SIG-M5 treated with dmso at 0.1 percent for 504 hours (cell line): ENCODE measurements around the gene FBXL7.
"Not testable (repeated sequence)": the region's sequence is repeated elsewhere in the genome, so short reads cannot be mapped to it uniquely, and the experiment has no call there.

Experiments
- DNase-seq: peaks from one replicate; lab custom pipeline; 2025; ENCODE audit not compliant: unreplicated experiment; lab: John Stamatoyannopoulos, UW

Gene FBXL7

DNA sequence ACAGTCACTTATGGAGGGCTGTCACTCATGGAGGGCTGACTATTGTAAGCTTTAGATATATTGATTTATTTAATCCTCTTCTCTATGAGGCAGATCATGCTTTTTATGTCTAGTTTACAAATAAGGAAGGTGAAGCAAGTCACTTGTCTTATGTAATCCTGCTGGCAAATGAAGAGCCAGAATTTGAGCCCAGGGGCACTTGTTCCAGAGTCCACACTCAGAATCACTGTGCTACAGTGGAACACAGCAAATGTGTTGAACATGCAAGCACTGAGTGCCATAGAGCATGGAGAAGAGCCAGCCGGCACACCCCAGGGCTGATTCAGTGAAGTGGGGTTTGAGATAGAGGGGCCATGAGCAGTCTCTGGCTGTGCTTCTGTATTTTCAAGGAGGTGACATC lies 353.0 kb downstream of the FBXL7 start:
- DNase-seq, result no peak

DNA sequence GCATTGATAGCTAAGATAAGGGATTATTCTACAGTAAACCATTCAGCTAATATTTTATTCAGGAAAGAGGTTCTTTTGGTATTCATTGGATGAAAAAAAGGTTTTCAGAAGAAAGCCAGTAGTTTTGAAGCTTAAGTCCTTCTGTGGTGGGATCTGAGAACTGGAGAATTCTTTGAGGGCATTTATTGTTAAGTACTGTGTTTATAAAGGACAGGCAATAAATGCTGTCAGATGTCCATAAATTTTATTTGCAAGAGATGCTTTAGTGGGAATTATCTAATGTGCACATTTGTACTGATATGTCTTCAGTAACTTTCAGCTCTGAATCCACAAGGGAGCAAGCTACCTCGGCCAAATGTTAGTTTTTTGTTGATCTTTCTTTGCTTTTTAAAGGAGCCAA lies 358.3 kb downstream of the FBXL7 start:
- no peak for DNase-seq

DNA sequence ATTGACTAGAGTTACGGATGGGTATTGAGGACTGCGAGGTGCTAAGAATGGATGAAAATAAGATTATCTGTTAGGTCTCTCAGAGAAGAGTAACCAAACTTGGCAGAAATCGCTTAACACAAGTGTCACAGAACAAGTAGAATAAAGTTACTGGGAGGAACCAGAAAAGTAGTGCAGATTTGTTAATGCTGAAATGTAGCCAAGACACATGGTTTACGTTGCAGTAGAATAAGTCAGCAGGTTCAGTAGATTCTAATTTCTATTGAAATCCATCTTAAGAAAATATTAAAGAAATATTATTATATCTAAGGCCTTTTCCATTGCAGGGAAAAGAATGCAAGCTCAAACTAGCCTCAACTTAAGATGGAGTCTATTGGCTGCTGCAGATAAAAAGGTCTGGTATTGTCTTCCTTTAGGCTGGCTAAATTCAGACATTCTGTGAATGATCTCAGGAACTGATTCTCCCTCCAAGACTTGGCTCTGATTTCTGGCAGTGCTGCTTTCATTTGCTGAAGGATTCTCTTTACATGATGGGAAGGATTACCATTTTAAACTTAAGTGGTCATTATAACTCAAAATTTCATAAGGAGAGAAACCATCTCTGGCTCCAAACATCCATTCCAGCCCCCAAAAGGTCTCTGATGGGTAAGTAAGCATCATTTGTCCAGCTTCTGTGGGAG lies 364.7 kb downstream of the FBXL7 start:
- no peak for DNase-seq

DNA sequence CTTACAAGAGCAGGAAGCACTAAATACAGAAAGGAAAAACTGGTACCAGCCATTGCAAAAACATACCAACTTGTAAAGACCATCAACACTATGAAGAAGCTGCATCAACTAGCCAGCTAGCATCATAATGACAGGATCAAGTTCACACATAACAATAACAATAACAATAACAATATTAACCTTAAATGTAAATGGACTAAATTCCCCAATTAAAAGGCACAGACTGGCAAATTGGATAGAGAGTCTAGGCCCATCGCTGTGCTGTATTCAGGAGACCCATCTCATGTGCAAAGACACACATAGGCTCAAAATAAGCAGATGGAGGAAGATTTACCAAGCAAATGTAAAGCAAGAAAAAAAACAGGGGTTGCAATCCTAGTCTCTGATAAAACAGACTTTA lies 372.3 kb downstream of the FBXL7 start:
- not testable (repeated sequence) for DNase-seq

DNA sequence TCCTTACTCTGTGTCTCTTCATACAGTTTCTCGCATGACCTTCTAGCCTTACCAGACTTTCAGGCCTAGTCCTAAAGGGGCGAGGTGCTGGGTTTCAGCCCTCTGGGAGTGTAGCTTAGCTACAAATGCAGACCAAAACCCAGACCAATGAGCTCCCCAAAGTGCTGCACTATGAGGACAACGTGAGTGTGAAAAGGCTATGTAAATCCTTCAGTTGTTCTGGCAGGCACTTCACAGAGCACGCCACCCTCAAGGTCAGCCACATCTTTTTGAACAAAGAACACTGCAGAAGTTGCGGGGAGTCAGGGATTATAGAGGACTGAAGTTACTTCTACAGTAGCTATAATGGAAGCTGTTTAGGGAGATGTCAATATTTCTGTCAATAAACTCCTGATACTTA lies 377.9 kb downstream of the FBXL7 start:
- DNase-seq, result no peak

DNA sequence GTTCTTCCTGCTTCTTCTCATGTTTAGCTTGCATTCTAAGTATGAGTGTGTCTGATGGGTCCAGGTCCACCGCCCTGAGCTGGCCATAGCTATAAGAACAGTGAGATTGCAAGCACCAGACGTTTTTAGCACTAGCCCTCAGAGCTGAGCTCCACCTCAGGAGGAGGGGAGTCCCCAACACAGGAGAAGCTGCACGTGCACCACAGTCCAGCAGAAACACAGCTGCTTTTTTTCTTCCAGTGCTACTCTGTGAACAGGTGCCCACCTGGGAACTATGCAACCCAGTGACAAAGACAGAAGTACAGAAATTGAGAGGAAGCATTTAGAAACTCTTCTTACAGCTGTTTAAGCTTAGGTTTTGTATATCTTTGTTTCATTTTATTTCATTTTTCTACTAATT lies 380.2 kb downstream of the FBXL7 start:
- DNase-seq, result no peak

DNA sequence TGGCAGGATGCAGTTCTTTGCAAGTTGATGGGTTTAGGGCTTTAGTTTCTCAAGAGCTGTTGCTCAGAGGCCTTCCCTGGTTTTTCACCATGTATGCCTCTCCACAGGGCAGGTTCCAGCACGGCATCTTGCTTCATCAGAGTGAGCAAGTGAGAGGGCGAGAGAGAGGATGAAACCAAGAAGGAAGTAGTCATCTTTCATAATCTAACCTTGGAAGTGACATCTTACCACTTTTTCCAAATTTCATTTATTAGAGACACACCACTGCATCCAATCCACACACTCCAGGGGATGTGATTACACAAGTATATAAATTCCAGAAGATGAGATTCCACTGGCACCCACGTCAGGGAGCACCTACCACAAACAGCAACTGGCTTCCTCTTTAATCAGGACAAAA lies 385.2 kb downstream of the FBXL7 start:
- DNase-seq, result no peak

DNA sequence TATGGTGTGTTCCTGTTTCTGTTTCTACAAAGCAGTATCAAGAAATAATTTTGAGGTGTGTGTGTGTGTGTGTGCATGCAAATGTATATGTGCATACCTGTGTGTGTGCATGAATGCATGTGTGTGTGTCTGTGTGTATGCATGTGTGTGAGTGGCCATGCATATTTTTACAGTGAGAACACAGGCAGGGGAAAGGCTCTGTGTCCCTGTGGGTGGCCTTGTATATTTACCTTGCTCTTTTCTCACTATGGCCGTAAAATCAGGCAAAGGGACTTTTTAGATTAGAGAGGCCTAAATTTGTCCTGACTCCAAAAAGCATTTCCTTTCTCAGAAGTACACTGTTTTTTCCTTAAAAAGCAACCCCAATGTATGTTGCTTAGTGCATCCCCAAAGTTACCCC lies 386.2 kb downstream of the FBXL7 start:
- no peak for DNase-seq

DNA sequence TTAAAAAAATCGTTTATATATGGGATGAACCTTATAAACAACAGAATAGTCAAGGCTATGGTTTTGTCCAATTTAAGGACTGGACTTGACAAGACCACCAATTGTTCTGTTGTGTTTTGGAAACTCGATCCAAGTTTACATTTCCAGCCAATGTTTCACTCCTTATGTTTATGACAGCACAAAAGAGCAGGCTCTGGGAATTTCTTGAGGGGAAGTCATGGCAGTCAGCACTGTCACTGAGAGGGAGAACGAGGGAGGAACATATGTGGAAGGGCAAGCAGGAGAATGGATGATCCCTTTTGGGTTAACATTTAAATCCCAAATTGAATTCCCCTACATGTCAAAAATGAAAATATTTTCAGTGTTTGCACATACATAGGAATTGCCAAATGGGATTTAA lies 387.1 kb downstream of the FBXL7 start:
- DNase-seq, result no peak

DNA sequence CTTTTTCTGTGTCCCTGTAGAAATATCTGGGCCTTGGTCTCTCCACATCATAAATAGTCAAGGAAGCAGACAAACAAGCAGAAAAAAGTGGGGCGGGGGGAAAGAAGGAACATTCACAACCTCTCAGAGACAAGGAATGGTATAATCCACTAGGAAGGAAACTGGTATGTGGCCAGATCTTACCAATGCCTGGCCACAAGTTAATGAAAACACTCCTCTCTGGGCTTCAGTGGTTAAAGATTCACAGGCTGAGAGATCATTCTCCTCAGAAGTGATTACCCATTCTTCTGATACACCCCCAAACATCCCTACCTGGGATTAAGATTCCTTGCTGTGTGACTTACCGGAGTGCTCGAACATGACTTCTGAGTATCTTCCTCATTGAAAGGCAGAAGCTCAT lies 389.0 kb downstream of the FBXL7 start:
- DNase-seq, result no peak

DNA sequence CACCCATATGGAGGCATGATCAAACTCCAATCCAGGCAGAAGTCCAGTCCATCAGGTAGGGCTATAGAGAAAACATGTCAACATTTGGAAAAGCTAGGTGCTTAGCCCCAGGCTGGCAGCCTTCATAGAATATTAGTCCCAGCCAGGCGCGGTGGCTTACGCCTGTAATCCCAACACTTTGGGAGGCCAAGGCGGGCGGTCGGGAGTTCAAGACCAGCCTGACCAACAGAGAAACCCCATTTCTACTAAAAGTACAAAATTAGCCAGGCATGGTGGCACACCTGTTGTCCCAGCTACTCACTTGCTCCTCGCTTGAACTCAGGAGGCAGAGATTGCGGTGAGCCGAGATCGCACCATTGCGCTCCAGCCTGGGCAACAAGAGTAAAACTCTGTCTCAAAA lies 393.9 kb downstream of the FBXL7 start:
- no peak for DNase-seq

DNA sequence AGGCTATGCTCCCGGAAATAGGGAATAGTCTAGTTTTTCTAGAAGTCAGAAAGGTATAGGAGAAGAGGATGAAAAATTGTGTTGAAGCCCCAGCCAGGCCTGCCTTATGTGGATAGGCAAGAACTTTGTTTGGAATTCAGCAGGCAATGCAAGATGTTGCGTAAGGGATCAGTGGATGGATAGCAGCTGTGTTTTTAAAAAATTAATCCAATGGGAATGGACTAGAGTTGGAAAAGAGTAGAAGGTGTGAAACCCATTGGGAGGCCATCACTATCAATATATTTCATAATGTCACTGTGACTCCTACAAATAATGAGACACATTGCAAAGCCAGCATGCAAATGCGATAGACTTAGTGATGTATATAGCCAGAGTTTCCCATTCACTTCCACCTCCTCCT lies 397.7 kb downstream of the FBXL7 start:
- DNase-seq, result no peak

DNA sequence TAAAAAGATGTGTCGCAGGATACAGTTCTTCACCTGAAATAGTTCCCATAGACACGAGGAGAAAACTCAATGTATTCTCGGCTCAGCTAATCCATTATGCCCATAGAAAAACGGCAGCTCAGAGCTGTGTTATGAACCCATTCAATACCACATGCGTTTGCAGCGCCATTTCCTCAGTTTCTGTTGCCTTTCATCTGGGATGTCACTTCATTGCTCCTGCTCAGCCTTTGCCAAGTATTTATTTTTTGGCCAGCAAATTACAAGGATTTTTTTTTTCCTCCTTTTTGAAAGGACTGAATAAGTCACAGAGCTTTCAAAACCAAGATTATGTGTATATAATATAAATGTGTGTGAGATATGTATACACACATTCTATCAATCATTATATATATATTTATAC lies 398.7 kb downstream of the FBXL7 start:
- no peak for DNase-seq

DNA sequence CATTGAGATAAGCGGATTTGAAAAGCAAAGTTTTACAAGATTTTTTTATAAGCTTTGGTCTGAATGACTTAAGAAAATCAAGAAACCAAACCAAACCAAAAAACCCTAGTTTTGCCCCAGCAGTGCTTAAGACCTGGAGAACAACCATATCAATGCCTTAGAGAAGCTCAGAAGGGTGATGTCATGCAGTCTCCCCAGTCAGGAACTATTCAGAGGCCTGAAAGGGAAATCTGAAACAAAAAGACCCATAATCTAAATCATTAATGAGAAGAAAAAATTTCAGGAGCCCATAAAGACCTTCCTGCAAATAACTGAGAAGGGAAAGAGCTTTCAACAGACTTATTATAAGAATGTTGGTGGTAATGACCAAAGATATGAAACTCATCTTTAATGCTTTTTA lies 399.5 kb downstream of the FBXL7 start:
- no peak for DNase-seq

DNA sequence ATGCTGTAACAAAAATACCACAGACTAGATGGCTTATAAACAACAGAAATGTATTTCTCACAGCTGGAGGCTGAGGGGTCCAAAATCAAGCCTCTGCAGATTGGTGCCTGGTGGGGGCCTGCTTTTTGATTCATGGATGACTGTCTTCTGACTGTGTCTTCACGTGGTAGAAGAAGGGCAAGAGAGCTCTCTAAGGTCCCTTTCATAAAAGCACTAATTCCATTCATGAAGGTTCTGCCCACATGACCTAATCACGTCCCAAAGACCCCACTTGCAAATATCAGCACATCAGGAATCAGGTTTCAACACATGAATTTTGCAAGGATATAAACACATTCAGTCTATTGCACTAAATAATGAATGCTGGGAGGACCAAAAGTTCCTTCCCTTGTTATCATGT lies 401.2 kb downstream of the FBXL7 start:
- DNase-seq, result no peak

DNA sequence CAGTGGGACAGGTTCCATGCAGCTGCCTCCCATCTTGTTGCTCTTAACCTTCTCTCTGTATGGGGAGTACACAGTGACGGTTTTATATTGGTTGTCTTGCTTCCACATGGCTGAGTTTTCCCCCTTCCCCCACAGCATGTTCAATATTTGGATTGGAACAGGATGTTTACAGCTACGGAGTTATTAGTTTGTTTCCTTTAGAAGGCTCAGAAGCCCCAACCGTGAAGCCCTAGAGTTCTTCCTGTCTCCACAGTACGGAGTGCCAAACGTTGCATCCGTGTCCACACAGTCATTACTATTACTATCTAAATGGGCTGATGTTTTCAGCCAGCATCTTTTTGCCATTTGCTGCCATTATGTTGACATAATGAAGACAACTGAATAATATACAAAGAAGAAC lies 402.1 kb downstream of the FBXL7 start:
- DNase-seq, result no peak

DNA sequence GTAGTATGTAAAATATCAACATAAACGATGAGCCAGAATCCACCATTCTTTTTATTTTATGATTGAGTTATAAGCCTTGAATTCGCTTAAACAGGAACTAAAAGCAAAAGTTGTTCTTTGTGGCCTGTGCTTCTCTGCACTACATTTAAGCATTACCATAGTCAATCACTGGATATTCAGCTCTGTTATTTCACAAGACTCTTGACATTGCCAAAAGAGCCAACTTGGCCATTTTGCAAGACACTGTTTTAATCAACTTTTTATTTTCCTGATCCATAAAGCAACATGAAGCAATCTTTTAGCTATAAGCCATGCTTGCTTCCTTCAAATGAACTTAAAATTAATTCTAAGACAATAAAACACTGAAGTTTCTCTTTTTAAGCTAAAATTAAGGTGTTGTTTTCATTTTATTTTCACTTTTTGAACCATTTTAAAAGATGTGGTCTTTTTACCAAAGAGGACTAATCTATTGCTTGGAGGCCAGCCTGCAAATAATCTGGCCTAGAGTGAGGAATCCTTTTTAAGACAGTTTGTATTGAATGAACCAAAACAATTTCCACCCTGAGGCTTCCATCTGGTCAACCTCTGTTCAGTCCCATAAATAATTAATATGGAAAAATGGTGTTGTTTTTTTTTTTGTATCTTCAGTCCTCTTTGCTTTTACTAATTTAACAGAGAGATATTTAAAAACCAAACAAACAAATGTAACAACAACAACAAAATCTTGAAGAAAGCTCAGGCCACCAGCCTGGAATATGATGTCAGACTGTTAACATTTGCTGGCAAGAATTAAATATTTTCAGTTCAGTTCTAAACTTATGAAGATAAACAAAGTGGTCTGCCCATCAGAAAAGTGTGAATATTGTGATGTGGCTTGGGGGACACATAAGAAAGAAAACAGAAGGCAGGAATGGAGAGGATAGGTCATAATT lies 405.2 kb downstream of the FBXL7 start:
- DNase-seq, result no peak

DNA sequence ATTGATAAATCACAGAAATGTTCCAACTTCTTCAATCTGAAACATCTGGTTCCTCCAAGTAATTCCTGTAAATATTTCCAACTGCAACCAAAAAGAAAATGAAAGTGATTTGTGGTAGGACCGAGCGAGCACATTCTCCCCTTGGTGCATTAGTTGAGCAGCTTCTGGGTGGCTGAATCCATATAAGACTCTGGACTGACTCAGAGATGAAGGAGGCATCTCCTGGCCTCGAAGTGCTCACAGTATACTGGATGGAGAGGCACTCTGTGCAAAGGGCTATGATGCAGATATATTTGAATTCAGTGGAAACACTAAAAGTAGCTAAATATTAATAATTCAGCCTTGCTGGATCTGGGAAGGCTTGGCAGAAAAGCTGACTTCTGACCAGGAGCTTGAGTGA lies 414.7 kb downstream of the FBXL7 start:
- no peak for DNase-seq

DNA sequence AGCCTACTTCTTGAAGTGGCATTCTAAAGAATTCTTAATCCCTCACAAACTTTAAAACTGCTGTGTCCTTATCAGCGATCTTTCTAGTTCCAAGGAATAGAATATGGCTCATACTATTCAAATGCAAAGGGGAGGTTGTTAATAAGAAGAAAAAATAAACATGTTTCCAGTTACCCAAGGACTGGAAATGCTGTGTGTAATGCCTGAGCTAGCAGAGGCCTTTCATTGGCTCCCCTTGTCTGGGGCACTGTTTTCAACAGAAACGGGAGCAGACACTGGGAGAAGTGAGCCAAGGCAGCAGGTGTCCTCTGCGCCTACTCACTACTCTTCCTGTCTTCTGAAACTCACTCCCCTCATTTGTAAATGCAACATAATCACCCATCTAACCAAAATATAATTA lies 426.6 kb downstream of the FBXL7 start:
- DNase-seq, result no peak

DNA sequence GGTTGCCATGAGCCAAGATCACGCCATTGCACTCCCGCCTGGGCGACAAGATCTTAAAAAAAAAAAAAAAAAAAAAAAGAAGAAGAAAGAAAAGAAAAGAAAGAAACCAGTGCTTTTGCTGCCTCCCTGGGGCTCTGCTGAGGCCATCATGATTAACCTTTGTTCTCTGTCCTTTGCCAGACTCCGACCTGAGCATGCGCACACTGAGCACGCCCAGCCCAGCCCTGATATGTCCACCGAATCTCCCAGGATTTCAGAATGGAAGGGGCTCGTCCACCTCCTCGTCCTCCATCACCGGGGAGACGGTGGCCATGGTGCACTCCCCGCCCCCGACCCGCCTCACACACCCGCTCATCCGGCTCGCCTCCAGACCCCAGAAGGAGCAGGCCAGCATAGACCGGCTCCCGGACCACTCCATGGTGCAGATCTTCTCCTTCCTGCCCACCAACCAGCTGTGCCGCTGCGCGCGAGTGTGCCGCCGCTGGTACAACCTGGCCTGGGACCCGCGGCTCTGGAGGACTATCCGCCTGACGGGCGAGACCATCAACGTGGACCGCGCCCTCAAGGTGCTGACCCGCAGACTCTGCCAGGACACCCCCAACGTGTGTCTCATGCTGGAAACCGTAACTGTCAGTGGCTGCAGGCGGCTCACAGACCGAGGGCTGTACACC lies 427.9 kb downstream of the FBXL7 start:
- DNase-seq, result no peak

DNA sequence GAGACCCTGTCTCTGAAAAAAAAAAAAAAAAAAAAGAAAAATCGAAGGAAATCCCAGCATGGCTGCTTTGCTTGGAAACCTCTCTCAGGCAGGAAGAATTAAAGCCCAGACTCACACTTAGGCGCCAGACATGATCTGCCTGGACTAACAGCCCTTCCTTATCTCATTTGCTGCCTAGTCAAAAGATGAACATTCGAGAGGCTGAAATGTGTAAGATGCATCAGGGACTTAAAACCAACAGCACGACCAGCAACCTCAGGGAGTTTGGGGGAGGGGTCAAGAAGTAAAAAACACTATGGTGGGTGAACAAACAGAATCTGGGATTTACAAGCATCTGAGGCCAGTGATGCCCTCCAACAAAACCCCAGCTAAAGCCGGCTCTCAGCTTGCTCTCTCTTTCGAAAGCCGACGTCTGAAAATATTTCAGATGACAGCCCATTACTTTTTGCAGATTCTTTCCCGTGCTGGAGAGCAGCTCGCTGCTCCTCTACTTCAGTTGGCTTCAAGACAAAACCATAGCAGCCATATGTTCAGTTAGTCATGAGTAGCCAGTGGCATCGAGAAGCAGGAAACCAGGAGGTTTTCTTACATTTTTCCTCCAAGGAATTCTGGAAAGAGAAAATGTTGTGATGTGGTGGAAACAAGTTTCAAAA lies 429.8 kb downstream of the FBXL7 start:
- no peak for DNase-seq

DNA sequence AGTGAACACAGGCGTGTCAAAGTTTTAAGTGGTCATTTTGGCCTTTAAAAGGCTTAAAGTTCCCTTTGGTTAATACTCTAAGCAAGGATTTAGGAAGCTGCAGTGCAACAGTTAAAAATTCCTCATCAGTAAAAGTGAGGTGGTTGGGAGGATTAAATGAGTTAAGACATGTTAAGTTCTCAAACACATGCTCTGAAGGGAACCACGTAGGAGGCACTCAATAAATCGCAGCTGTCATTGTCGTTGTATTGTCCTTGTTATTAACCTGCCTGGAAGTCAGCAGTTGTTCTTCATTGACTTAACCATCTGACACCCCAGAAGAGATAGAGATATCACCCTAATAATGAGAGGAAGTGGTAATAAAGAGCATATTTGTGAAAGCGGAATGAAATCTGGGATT lies 432.1 kb downstream of the FBXL7 start:
- DNase-seq, result no peak
